Right atrium auricular region (tissue), 2 donors: Measurements from ENCODE around the gene C5AR2. TPM values are rescaled to one million over a fixed set of nuclear protein-coding genes. Genes with fewer than 3 reads are reported as not detected.
"Not testable (repeated sequence)": the region's sequence is repeated elsewhere in the genome, so short reads cannot be mapped to it uniquely, and the experiment has no call there.

Experiments
- DNase-seq: peaks from one replicate; pipeline ENCODE4 v3.0.0-alpha.2; 2019; ENCODE audit warnings: low spot score
- H3K27ac ChIP-seq, 2 donors: fragments of 200-600 bp; sonication (generic); 1 replicate in 1 of 2; 2 replicates in 1 of 2; pipeline ENCODE4 v1.5.1; 2016 to 2019
- H3K27me3 ChIP-seq, 2 donors: fragments of 200-600 bp; sonication (generic); one replicate each; pipeline versions ENCODE4 v1.5.1 to v1.6.0; 2017 to 2019
- H3K36me3 ChIP-seq: fragments of 200-600 bp; sonication (generic); one replicate; pipeline ENCODE4 v1.5.1; 2016
- H3K4me1 ChIP-seq, 2 donors: fragments of 200-600 bp; sonication (generic); one replicate each; pipeline versions ENCODE4 v1.5.1 to v1.6.0; 2017 to 2019
- H3K4me3 ChIP-seq, 2 donors: fragments of 200-600 bp; sonication (generic); 1 replicate in 1 of 2; 2 replicates in 1 of 2; pipeline ENCODE4 v1.5.1; 2017 to 2019; ENCODE audit warnings: mild to moderate bottlenecking in 1 of 2, moderate library complexity in 1 of 2
- H3K9me3 ChIP-seq, 2 donors: fragments of 200-600 bp; sonication (generic); one replicate each; pipeline ENCODE4 v1.5.1; 2019
- CTCF ChIP-seq, 2 donors: fragments of 200-600 bp; sonication (generic); IDR thresholded peaks; one replicate each; pipeline ENCODE4 v1.5.1; 2019; ENCODE audit warnings: antibody characterized with exemption in 2 of 2
- total RNA-seq, 2 donors: library from RNA; depleted of rRNA; stranded (reverse); fragments of >200 nt; gene quantifications; one replicate each; pipeline ENCODE4 v1.1.0, GENCODE V29; 2016

Gene C5AR2
- total RNA-seq, 2 donors from 2014 or later, result 1.1 to 3.3 TPM

- Histone ChIP-seq H3K4me1 (no peaks in the 10 kb centered on the region), H3K9me3 (no peaks in the 10 kb centered on the region), H3K27ac (no peak overlapping the region), H3K27me3 (no peaks in the 10 kb centered on the region), H3K4me3 (no peak overlapping the region), H3K36me3 (no peaks in the 10 kb centered on the region)
- TF ChIP-seq CTCF (IDR thresholded peaks at IDR 0.05), result no peak
- no peak for DNase-seq
Measured at GRCh38 chr19:47341734-47342133, 9.8 kb downstream of the C5AR2 start.

GRCh38 chr19:47343194-47343802 is 11.3 kb downstream of the C5AR2 start:
- no peak overlapping the region for H3K4me3 ChIP-seq

GRCh38 chr19:47344425-47344824 is 12.4 kb downstream of the C5AR2 start:
- no peaks in the 10 kb centered on the region for H3K27me3 ChIP-seq
- H3K27ac ChIP-seq, result no peak overlapping the region
- no peaks in the 10 kb centered on the region for H3K9me3 ChIP-seq
- H3K4me3 ChIP-seq, result no peak overlapping the region
- TF ChIP-seq CTCF (IDR thresholded peaks at IDR 0.05), result no peak
- H3K4me1 ChIP-seq, result peaks cover 0 to 6% of the 10 kb centered on the region in 2 donors
- no peak for DNase-seq
- no peaks in the 10 kb centered on the region for H3K36me3 ChIP-seq

More at GRCh38 chr19:47343194-47343802, 11.3 kb downstream of the C5AR2 start:
- H3K27me3 ChIP-seq, result no peaks in the 10 kb centered on the region
- peaks cover 0 to under 1% of the 10 kb centered on the region in 2 donors for H3K4me1 ChIP-seq
- no peak overlapping the region for H3K27ac ChIP-seq
- no peaks in the 10 kb centered on the region for H3K9me3 ChIP-seq
- TF ChIP-seq CTCF (IDR thresholded peaks at IDR 0.05), result no peak
- H3K36me3 ChIP-seq, result no peaks in the 10 kb centered on the region
- no peak for DNase-seq

- H3K27me3 ChIP-seq, H3K9me3 ChIP-seq, DNase-seq, H3K36me3 ChIP-seq, H3K27ac ChIP-seq, H3K4me3 ChIP-seq: not testable (repeated sequence)
- peaks cover 0 to 14% of the 10 kb centered on the region in 2 donors for H3K4me1 ChIP-seq
Measured at GRCh38 chr19:47346024-47346423, 14.0 kb downstream of the C5AR2 start.

GRCh38 chr19:47348819-47349795 is 17.1 kb downstream of the C5AR2 start, which contains the start of gene DHX34:
Gene DHX34 (plus strand): TSS chr19:47349315. CDS start chr19:47353031, 3,716 bp downstream.
- peak within 1 kb of the TSS; percentile 78 to 86 for H3K4me3 ChIP-seq
- TF ChIP-seq CTCF (IDR thresholded peaks at IDR 0.05), result peak; percentile 97 to 99
- H3K27me3 ChIP-seq, result no peaks in the 10 kb centered on the region
- H3K36me3 ChIP-seq, result peaks cover 14% of the 10 kb centered on the region
- peaks cover 0 to 14% of the 10 kb centered on the region in 2 donors for H3K4me1 ChIP-seq
- H3K27ac ChIP-seq, result peak within 1 kb of the TSS; percentile 60 to 71
- peak; percentile 98 for DNase-seq
- H3K9me3 ChIP-seq, result no peaks in the 10 kb centered on the region

GRCh38 chr19:47350630-47351029 is 18.7 kb downstream of the C5AR2 start:
- no peaks in the 10 kb centered on the region for H3K9me3 ChIP-seq
- TF ChIP-seq CTCF (IDR thresholded peaks at IDR 0.05), result no peak
- no peaks in the 10 kb centered on the region for H3K27me3 ChIP-seq

More at GRCh38 chr19:47350630-47351029, 18.7 kb downstream of the C5AR2 start:
- Histone ChIP-seq H3K4me1 (peaks cover 0 to 14% of the 10 kb centered on the region in 2 donors), H3K27ac (no peak overlapping the region), H3K36me3 (peaks cover 28% of the 10 kb centered on the region), H3K4me3 (no peak overlapping the region)
- no peak for DNase-seq
